Common myeloid progenitor, CD34-positive (primary cell): ENCODE data around the gene BRD2.

ENCODE experiments used
- CTCF ChIA-PET: fragments of 350-600 bp; sonication (Branson Sonifier 250); formaldehyde crosslinking; loops from one replicate; lab custom pipeline; 2021; ENCODE audit warnings: antibody characterized with exemption; lab: Charles Lee
- POLR2A ChIA-PET: fragments of 350-600 bp; sonication (Branson Sonifier 250); formaldehyde crosslinking; loops from one replicate; lab custom pipeline; 2021; ENCODE audit warnings: antibody characterized with exemption; lab: Charles Lee
- DNase-seq, 3 donors: peaks; one replicate each; pipeline versions ENCODE4 v3.0.0 to v3.0.0-alpha.2; 2013
- H3K27ac ChIP-seq, 2 experiments: 1 replicate in 1 of 2; 2 replicates in 1 of 2; pipeline ENCODE4 v1.7.0; 2013; ENCODE audit warnings: inconsistent platforms in 2 of 2, low read length in 2 of 2, mild to moderate bottlenecking in 2 of 2, low read depth in 1 of 2, moderate library complexity in 1 of 2; ENCODE audit not compliant: severe bottlenecking in 2 of 2, insufficient read depth in 1 of 2, poor library complexity in 1 of 2
- H3K27me3 ChIP-seq, 5 experiments: replicated peaks in 2 of 5; 1 replicate in 3 of 5; 2 replicates in 2 of 5; pipeline versions ENCODE4 v1.6.1 to v1.7.0; 2013; ENCODE audit warnings: low read length in 4 of 5, mild to moderate bottlenecking in 2 of 5, moderate library complexity in 2 of 5, inconsistent platforms in 1 of 5; ENCODE audit not compliant: insufficient read depth in 5 of 5, control insufficient read depth in 4 of 5
- H3K36me3 ChIP-seq, 4 experiments: 1 replicate in 2 of 4; 2 replicates in 2 of 4; pipeline versions ENCODE4 v1.6.1 to v1.7.0; 2013; ENCODE audit warnings: low read length in 3 of 4, control low read depth in 1 of 4, mild to moderate bottlenecking in 1 of 4; ENCODE audit not compliant: control insufficient read depth in 4 of 4, insufficient read depth in 4 of 4
- H3K4me1 ChIP-seq, 4 experiments: 1 replicate in 3 of 4; 2 replicates in 1 of 4; pipeline versions ENCODE4 v1.6.1 to v1.7.1; 2013; ENCODE audit warnings: low read length in 3 of 4, mild to moderate bottlenecking in 3 of 4, control low read depth in 1 of 4, inconsistent platforms in 1 of 4, moderate library complexity in 1 of 4; ENCODE audit not compliant: control insufficient read depth in 4 of 4, insufficient read depth in 4 of 4; ENCODE audit errors: control extremely low read depth in 1 of 4
- H3K4me3 ChIP-seq, 7 experiments: 1 replicate in 4 of 7; 2 replicates in 3 of 7; pipeline versions ENCODE4 v1.5.1 to v1.7.0; 2013; ENCODE audit warnings: mild to moderate bottlenecking in 7 of 7, low read length in 6 of 7, moderate library complexity in 6 of 7, inconsistent platforms in 2 of 7, low read depth in 2 of 7, control low read depth in 1 of 7; ENCODE audit not compliant: insufficient read depth in 4 of 7, control insufficient read depth in 1 of 7; ENCODE audit errors: extremely low read depth in 1 of 7
- H3K9me3 ChIP-seq, 5 experiments: 1 replicate in 4 of 5; 2 replicates in 1 of 5; pipeline versions ENCODE4 v1.6.1 to v1.7.1; 2013; ENCODE audit warnings: low read length in 4 of 5, mild to moderate bottlenecking in 2 of 5, inconsistent platforms in 1 of 5, low read depth in 1 of 5, moderate library complexity in 1 of 5; ENCODE audit not compliant: control insufficient read depth in 4 of 5, insufficient read depth in 2 of 5; ENCODE audit errors: control extremely low read depth in 1 of 5
- WGBS: methylation state at CpG from one replicate; pipeline ENCODE4 v1.1.5; 2013; ENCODE audit not compliant: insufficient coverage; 5-methylcytosine and 5-hydroxymethylcytosine counted together

The BRD2 gene

GRCh38 chr6:32982084-32982701 lies 13.8 kb downstream of the BRD2 start:
- Histone ChIP-seq H3K9me3 (no peaks in the 10 kb centered on the region), H3K27me3 (no peaks in the 10 kb centered on the region), H3K4me1 (peaks cover 0 to 10% (median 3%) of the 10 kb centered on the region in 4 experiments), H3K36me3 (peaks cover 21 to 53% (median 40%) of the 10 kb centered on the region in 4 experiments), H3K4me3 (no peak overlapping the region), H3K27ac (no peak overlapping the region)
- POLR2A ChIA-PET = interaction anchor here (1.6 to 4.7 kb wide), 3 partner anchors 9 to 28 kb away, joined by 3 to 39 read pairs (median 26); no protein-coding TSS in a partner anchor
- CTCF ChIA-PET = interaction anchor here (1.0 to 11.9 kb wide), 8 partner anchors 10 to 141 kb away, joined by 3 to 139 read pairs (median 4); partner anchors contain the start of gene BRD2
- WGBS = 88% methylated on average over 4 of the region's 8 CpGs
- DNase-seq = peak in 2 of 3 donors; percentile 42 to 43

GRCh38 chr6:32982702-32983492 lies 14.5 kb downstream of the BRD2 start:
- Histone ChIP-seq H3K4me3 (no peak overlapping the region), H3K27ac (no peak overlapping the region), H3K9me3 (no peaks in the 10 kb centered on the region), H3K36me3 (peaks cover 14 to 46% (median 33%) of the 10 kb centered on the region in 4 experiments), H3K27me3 (no peaks in the 10 kb centered on the region), H3K4me1 (peaks cover 0 to 10% (median 3%) of the 10 kb centered on the region in 4 experiments)
- ChIA-PET POLR2A (interaction anchor here (1.6 to 4.7 kb wide), 2 partner anchors 10 to 29 kb away, joined by 3 to 39 read pairs; no protein-coding TSS in a partner anchor), CTCF (interaction anchor here (1.0 to 11.9 kb wide), 12 partner anchors 9 to 103 kb away, joined by 3 to 139 read pairs (median 18); partner anchors contain the start of genes BRD2 and HLA-DMA)
- 87% methylated on average over 3 of the region's 6 CpGs for WGBS
- peak in 1 of 3 donors; percentile 13 for DNase-seq

DNA sequence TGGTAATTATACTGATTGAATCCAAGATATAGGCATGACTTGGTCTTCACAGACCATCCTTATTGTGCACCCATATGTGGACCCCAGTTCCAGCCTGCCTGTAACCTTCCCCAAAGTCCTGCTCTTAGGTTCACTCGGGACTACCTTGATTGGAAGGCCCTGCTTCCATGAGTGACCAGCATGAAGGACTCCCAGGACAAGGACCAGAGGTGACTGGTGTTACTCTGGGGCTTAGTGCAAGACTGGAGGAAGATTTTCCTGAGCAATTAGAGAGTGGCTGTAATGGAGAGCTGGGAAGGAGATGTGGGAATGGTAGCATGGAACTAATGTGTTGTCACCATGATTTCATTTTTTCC lies 15.1 kb downstream of the BRD2 start:
- peaks cover 12 to 40% (median 27%) of the 10 kb centered on the region in 4 experiments for H3K36me3 ChIP-seq

GRCh38 chr6:32983964-32984621 lies 15.7 kb downstream of the BRD2 start:
- peak in 1 of 3 donors; percentile 40 for DNase-seq
- Histone ChIP-seq H3K4me3 (no peak overlapping the region), H3K4me1 (peaks cover 0 to 10% (median 3%) of the 10 kb centered on the region in 4 experiments), H3K27me3 (no peaks in the 10 kb centered on the region), H3K9me3 (no peaks in the 10 kb centered on the region), H3K36me3 (peaks cover 10 to 36% (median 24%) of the 10 kb centered on the region in 4 experiments), H3K27ac (no peak overlapping the region)
- ChIA-PET POLR2A (interaction anchor here (0.8 to 4.7 kb wide), 4 partner anchors 11 to 50 kb away, joined by 3 to 39 read pairs (median 5); partner anchors contain the start of gene HLA-DMA), CTCF (interaction anchor here (0.8 to 11.9 kb wide), 36 partner anchors 9 to 235 kb away, joined by 3 to 139 read pairs (median 8); partner anchors contain the start of genes BRD2, HLA-DMA, HLA-DMB and TAP1)
- 57% methylated on average over 2 of the region's 3 CpGs for WGBS

More for the DNA sequence above, 15.1 kb downstream of the BRD2 start:
- POLR2A ChIA-PET = interaction anchor here (1.6 to 4.7 kb wide), 2 partner anchors 11 to 29 kb away, joined by 3 to 39 read pairs; no protein-coding TSS in a partner anchor
- CTCF ChIA-PET = interaction anchor here (1.4 to 11.9 kb wide), 15 partner anchors 10 to 115 kb away, joined by 3 to 139 read pairs (median 17); partner anchors contain the start of genes BRD2 and HLA-DMA
- H3K4me3 ChIP-seq = no peak overlapping the region
- H3K27me3 ChIP-seq = no peaks in the 10 kb centered on the region
- no peak overlapping the region for H3K27ac ChIP-seq
- H3K4me1 ChIP-seq = peaks cover 0 to 10% (median 3%) of the 10 kb centered on the region in 4 experiments
- H3K9me3 ChIP-seq = no peaks in the 10 kb centered on the region
- WGBS = 100% methylated on average over 1 of the region's 1 CpG
- DNase-seq = no peak

GRCh38 chr6:32984622-32985389 lies 16.4 kb downstream of the BRD2 start:
- H3K27me3 ChIP-seq = no peaks in the 10 kb centered on the region
- POLR2A ChIA-PET = interaction anchor here (0.8 to 4.7 kb wide), 3 partner anchors 12 to 51 kb away, joined by 4 to 39 read pairs (median 6); partner anchors contain the start of gene HLA-DMA
- peaks cover 0 to 10% (median 3%) of the 10 kb centered on the region in 4 experiments for H3K4me1 ChIP-seq
- no peaks in the 10 kb centered on the region for H3K9me3 ChIP-seq
- CTCF ChIA-PET = interaction anchor here (0.8 to 11.9 kb wide), 38 partner anchors 9 to 261 kb away, joined by 3 to 139 read pairs (median 8); partner anchors contain the start of genes BRD2, HLA-DMA, HLA-DMB and TAP1
- no peak overlapping the region for H3K27ac ChIP-seq
- no peak overlapping the region for H3K4me3 ChIP-seq
- DNase-seq = peak; percentile 90 to 95 (median 93)
- 14% methylated on average over 9 of the region's 9 CpGs for WGBS
- peaks cover 10 to 29% (median 16%) of the 10 kb centered on the region in 4 experiments for H3K36me3 ChIP-seq

- no peaks in the 10 kb centered on the region for H3K27me3 ChIP-seq
- POLR2A ChIA-PET = no interaction called here
- H3K4me1 ChIP-seq = peaks cover 0 to 4% (median 3%) of the 10 kb centered on the region in 4 experiments
- DNase-seq = no peak
- CTCF ChIA-PET = interaction anchor here (1.0 to 11.9 kb wide), 9 partner anchors 10 to 244 kb away, joined by 3 to 139 read pairs (median 3); no protein-coding TSS in a partner anchor
- no peak overlapping the region for H3K4me3 ChIP-seq
- H3K9me3 ChIP-seq = no peaks in the 10 kb centered on the region
- WGBS = 100% methylated on average over 1 of the region's 1 CpG
- no peaks in the 10 kb centered on the region for H3K36me3 ChIP-seq
- H3K27ac ChIP-seq = no peak overlapping the region
Observed at GRCh38 chr6:32989368-32989767, 21.0 kb downstream of the BRD2 start.
